ENCODE results near the gene BCL2L12.

DNA sequence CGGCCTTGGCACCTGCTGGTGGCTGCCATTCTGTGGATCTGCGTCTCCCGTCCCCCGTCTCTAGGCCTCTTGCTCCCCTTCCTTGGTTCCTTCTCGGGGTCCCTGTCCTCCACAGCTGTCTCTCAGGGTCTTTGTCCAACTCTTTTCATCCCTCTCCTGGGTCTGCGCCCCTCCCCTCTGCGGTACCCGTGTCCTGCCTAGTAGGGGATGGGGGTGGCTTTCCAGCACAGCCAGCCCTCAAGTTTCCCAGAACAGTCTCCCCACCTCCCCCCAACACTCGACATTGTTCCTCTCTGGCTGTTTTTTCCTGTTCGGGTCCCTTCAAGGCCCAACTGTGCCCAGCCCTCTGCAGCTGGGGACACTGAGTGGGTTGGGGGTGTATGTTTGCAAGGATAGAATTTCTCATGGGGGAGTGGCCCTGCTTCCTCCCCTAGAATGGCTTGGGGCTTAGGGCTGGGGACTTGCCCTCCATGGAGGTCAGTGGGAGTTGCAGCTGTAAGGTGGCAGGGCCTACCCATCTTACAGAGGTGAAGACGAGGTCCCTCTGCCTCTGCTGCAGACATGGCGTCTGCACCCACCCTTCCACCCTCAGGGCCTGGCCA is 22.9 kb downstream of the BCL2L12 start:
- TF ChIP-seq POLR2A (IDR thresholded peaks at IDR 0.05) = no peak
- TF ChIP-seq, protein P1, sequence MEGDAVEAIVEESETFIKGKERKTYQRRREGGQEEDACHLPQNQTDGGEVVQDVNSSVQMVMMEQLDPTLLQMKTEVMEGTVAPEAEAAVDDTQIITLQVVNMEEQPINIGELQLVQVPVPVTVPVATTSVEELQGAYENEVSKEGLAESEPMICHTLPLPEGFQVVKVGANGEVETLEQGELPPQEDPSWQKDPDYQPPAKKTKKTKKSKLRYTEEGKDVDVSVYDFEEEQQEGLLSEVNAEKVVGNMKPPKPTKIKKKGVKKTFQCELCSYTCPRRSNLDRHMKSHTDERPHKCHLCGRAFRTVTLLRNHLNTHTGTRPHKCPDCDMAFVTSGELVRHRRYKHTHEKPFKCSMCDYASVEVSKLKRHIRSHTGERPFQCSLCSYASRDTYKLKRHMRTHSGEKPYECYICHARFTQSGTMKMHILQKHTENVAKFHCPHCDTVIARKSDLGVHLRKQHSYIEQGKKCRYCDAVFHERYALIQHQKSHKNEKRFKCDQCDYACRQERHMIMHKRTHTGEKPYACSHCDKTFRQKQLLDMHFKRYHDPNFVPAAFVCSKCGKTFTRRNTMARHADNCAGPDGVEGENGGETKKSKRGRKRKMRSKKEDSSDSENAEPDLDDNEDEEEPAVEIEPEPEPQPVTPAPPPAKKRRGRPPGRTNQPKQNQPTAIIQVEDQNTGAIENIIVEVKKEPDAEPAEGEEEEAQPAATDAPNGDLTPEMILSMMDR (IDR thresholded peaks at IDR 0.05) = no peak

Measured in esophagus squamous epithelium (tissue), 4 donors.